Measurements from ENCODE around the gene CMTM5. TPM values are rescaled to one million over a fixed set of nuclear protein-coding genes. Genes with fewer than 3 reads are reported as not detected.

CMTM5 gene
- total RNA-seq, 4 donors from 2014 or later: not detected

DNA sequence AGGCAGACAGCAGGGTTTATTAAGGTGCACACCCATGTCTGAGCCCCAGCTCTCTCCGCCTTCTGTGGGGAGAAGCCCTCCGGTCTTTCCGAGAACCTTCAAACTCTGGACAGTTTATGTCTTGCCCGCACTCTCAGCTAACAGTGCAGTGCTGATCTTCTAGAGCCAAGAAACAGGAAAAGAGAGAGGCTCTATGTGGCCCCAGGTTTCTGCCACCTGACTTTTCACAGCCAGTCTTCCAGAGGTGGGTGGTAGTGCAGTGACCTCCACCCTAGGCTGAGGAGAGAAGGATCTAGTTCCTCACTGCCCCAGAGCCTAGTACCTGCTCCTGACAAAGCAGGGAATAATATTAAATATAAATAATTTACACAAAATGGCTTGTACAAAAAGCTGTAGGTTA lies 20.2 kb upstream of the CMTM5 start:
- Histone ChIP-seq H3K27me3 (peaks cover 0 to 5% of the 10 kb centered on the region in 2 donors), H3K4me1 (peaks cover 0 to 16% (median 6%) of the 10 kb centered on the region in 4 donors), H3K36me3 (no peaks in the 10 kb centered on the region), H3K9me3 (no peaks in the 10 kb centered on the region), H3K27ac (no peak overlapping the region), H3K4me3 (no peak overlapping the region)
- DNase-seq: peak in 1 of 3 donors; percentile 6
- TF ChIP-seq, protein P1, sequence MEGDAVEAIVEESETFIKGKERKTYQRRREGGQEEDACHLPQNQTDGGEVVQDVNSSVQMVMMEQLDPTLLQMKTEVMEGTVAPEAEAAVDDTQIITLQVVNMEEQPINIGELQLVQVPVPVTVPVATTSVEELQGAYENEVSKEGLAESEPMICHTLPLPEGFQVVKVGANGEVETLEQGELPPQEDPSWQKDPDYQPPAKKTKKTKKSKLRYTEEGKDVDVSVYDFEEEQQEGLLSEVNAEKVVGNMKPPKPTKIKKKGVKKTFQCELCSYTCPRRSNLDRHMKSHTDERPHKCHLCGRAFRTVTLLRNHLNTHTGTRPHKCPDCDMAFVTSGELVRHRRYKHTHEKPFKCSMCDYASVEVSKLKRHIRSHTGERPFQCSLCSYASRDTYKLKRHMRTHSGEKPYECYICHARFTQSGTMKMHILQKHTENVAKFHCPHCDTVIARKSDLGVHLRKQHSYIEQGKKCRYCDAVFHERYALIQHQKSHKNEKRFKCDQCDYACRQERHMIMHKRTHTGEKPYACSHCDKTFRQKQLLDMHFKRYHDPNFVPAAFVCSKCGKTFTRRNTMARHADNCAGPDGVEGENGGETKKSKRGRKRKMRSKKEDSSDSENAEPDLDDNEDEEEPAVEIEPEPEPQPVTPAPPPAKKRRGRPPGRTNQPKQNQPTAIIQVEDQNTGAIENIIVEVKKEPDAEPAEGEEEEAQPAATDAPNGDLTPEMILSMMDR (IDR thresholded peaks at IDR 0.05): no peak
- TF ChIP-seq POLR2A (IDR thresholded peaks at IDR 0.05): no peak

DNA sequence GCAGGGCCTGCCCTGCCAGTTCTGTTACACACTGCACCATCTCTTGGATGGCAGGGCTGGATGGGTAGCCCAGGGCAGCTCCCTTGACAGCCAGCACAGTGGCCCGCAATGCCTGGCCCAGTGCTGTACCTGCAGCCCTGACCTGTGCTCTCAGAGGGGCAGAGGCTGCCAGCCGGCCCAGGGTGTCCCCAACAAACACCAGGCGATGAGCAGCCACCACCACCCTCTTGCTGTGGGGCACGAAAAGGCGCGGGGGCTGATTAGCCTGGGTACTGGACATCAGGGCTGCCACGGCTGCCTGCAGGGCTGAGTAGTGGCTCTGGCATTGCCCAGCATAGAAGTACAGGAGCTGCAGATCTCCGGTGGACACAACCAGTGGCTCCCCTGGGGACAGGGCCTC lies 19.6 kb upstream of the CMTM5 start:
- Histone ChIP-seq H3K4me3 (no peak overlapping the region), H3K36me3 (no peaks in the 10 kb centered on the region), H3K9me3 (no peaks in the 10 kb centered on the region), H3K4me1 (peaks cover 0 to 16% (median 3%) of the 10 kb centered on the region in 4 donors), H3K27me3 (no peaks in the 10 kb centered on the region), H3K27ac (no peak overlapping the region)
- DNase-seq: peak in 1 of 3 donors; percentile 36
- no peak for TF ChIP-seq POLR2A (IDR thresholded peaks at IDR 0.05)
- TF ChIP-seq, protein P1 (IDR thresholded peaks at IDR 0.05): no peak

DNA sequence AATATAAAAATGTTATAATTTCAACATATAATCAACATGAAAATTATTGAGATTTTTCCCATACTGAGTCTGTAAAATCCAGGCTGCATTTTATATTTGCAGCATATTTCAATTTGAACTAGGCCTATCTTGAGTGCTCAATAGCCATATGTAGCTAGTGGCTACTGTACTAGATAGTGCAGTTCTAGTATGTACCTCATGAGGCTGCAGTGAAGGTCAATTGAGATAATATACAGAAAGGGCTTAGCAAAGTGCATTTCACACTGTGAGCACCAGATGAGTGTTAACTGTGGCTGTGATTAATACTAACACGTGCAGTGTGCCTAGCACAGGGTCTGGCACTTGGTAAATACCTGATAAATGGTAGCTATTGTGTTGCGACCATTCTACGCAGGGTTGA lies 18.8 kb upstream of the CMTM5 start:
- H3K36me3 ChIP-seq: no peaks in the 10 kb centered on the region
- no peaks in the 10 kb centered on the region for H3K27me3 ChIP-seq
- no peak overlapping the region for H3K4me3 ChIP-seq
- no peak for TF ChIP-seq POLR2A (IDR thresholded peaks at IDR 0.05)
- TF ChIP-seq, protein P1 (IDR thresholded peaks at IDR 0.05): no peak
- no peaks in the 10 kb centered on the region for H3K9me3 ChIP-seq
- H3K4me1 ChIP-seq: peaks cover 0 to 10% (median 0%) of the 10 kb centered on the region in 4 donors
- no peak overlapping the region for H3K27ac ChIP-seq
- peak in 1 of 3 donors; percentile 10 for DNase-seq

DNA sequence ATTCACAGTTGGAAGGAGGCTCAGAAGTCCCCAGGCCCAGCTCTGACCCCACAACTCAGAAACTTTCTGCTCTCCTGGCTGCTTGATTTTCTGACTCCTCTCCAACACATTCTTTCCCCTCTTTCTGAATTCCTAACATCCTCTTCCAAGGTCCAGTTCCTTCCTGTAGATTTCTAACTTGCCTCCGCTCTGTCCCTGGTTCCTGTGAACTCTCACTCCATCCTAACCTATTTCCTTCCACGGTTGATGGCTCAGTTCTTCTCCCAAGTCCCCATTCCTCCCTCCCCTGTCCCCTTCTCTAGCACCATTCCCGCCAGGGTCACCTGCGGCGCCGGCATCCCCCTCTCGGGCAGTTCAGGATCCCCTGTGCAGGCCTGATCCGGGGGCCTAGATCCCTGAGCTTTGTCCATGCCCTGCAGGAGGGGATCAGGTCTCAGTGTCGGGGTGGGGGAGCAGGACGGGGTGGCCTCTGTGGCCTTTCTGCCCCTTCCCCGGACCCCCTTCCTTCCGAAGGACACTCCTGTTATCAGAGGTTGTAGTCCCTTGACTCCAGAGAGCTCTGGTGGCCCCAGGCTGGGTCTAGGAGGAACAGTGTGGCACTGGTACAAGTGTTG lies 18.2 kb upstream of the CMTM5 start:
- no peaks in the 10 kb centered on the region for H3K27me3 ChIP-seq
- H3K4me3 ChIP-seq: no peak overlapping the region
- H3K4me1 ChIP-seq: peaks cover 0 to 9% (median 0%) of the 10 kb centered on the region in 4 donors
- no peak overlapping the region for H3K27ac ChIP-seq
- peak in 1 of 3 donors; percentile 26 for DNase-seq
- no peaks in the 10 kb centered on the region for H3K36me3 ChIP-seq
- H3K9me3 ChIP-seq: no peaks in the 10 kb centered on the region
- TF ChIP-seq POLR2A (IDR thresholded peaks at IDR 0.05): no peak
- TF ChIP-seq, protein P1 (IDR thresholded peaks at IDR 0.05): no peak

DNA sequence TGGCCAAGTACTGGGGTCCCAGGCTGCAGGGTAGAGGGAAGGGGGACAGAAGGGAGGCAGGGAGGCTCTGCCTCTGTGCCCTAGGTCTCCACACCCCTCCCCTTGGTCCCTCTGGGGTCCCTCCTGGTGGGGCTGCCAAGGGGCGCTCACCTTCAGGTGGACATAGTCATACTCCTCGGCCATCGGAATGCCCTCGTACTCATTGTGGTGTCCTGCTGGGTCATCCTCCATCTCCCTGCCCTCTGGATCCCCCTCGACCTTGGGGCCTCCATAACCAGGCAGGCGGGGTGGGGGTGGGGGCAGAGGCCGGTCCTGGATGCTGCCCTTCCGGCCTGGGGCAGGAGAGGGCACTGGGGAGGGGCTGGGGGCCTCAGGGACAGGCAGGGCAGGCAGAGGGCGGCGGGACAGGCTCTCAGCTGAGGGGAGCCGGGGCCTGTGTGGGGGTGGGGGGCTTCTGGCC lies 17.6 kb upstream of the CMTM5 start:
- peak in 1 of 3 donors; percentile 27 for DNase-seq
- TF ChIP-seq, protein P1 (IDR thresholded peaks at IDR 0.05): no peak
- no peak for TF ChIP-seq POLR2A (IDR thresholded peaks at IDR 0.05)
- no peak overlapping the region for H3K4me3 ChIP-seq
- no peaks in the 10 kb centered on the region for H3K36me3 ChIP-seq
- H3K27me3 ChIP-seq: no peaks in the 10 kb centered on the region
- no peak overlapping the region for H3K27ac ChIP-seq
- H3K9me3 ChIP-seq: no peaks in the 10 kb centered on the region
- peaks cover 0 to 9% (median 0%) of the 10 kb centered on the region in 4 donors for H3K4me1 ChIP-seq
